Spinal cord (tissue), 10 donors: ENCODE measurements around the gene PCNT. TPM values are rescaled to one million over a fixed set of nuclear protein-coding genes. Genes with fewer than 3 reads are reported as not detected.

Experiments
- DNase-seq, 6 donors: peaks; one replicate each; pipeline versions ENCODE4 v3.0.0 to v3.0.0-alpha.2; 2013 to 2015; ENCODE audit warnings: low spot score in 6 of 6, low read depth in 4 of 6
- H3K27ac ChIP-seq: one replicate; pipeline ENCODE4 v1.5.1; 2013; ENCODE audit warnings: low read depth, low read length, control low read depth
- H3K27me3 ChIP-seq: one replicate; pipeline ENCODE4 v1.6.1; 2013; ENCODE audit warnings: low read length; ENCODE audit not compliant: control insufficient read depth, insufficient read depth
- H3K36me3 ChIP-seq: one replicate; pipeline ENCODE4 v1.6.1; 2013; ENCODE audit warnings: low read length; ENCODE audit not compliant: control insufficient read depth, insufficient read depth
- H3K4me1 ChIP-seq: one replicate; pipeline ENCODE4 v1.6.1; 2013; ENCODE audit warnings: low read length; ENCODE audit not compliant: control insufficient read depth, insufficient read depth
- H3K4me3 ChIP-seq: one replicate; pipeline ENCODE4 v1.5.1; 2013; ENCODE audit warnings: low read depth, low read length, control low read depth
- H3K9me3 ChIP-seq: one replicate; pipeline ENCODE4 v1.6.1; 2013; ENCODE audit warnings: low read length; ENCODE audit not compliant: control insufficient read depth, insufficient read depth
- WGBS: methylation state at CpG from one replicate; pipeline ENCODE4 v1.1.5; 2013; ENCODE audit warnings: missing lambda C conversion rate; ENCODE audit not compliant: insufficient coverage; 5-methylcytosine and 5-hydroxymethylcytosine counted together
- polyA plus RNA-seq, 2 donors: library from polyadenylated mRNA; unstranded; fragments of 120-200 nt; gene quantifications; one replicate each; pipeline ENCODE4 v1.2.1, GENCODE V29; 2013; ENCODE audit not compliant: insufficient read length in 2 of 2
- total RNA-seq, 2 donors: library from RNA; depleted of rRNA in 1 of 2; stranded (reverse); fragments of 120-200 nt in 1 of 2; fragments of >200 nt in 1 of 2; gene quantifications; one replicate each; pipeline versions ENCODE4 v1.2.3 to v1.2.4, GENCODE V29; 2013 to 2014
- donor health status: healthy.

Gene PCNT
- total and polyA plus RNA-seq, 4 donors = 18.4 to 47.4 (median 29.9) TPM

DNA sequence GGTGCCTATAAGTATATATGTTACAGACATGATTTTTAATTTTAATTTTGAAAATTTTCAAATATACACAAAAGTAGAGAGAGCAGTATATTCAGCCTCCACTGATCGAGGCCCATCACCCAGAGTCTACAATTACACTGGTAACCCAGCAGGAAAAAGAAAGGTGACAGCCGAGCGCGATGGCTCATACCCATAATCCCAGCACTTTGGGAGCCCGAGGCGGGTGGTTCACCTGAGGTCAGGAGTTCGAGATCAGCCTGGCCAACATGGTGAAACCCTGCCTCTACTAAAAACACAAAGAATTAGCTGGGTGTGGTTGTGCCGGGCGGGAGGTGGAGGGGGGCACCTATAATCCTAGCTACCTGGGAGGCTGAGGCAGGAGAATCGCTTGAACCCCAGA lies 36.4 kb upstream of the PCNT start:
- no peak overlapping the region for H3K27ac ChIP-seq
- WGBS = 100% methylated on average over 1 of the region's 10 CpGs
- no peak overlapping the region for H3K4me3 ChIP-seq

DNA sequence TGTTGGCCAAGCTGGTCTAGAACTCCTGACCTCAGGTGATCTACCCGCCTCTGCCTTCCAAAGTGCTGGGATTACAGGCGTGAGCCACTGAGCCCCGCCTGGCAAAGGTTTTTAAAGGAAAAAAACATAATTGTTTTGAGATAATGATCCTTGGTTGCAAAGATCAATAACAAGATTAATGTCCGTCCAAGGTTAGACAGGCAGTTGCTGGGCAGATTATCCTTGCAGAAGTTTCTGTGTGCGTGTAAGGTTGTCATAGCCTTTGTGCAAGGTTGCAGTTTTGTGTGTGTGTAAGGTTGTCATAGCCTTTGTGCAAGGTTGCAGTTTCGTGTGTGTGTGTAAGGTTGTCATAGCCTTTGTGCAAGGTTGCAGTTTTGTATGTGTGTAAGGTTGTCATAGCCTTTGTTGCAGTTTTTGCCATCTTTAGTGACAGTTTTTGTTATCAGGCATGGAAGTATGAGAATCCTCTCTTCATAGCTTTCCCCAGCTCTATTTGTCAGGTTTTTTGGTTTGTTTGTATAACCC lies 34.2 kb upstream of the PCNT start:
- Histone ChIP-seq H3K27ac (no peak overlapping the region), H3K4me1 (peaks cover 8% of the 10 kb centered on the region), H3K9me3 (no peaks in the 10 kb centered on the region), H3K36me3 (peaks cover 11% of the 10 kb centered on the region), H3K27me3 (no peaks in the 10 kb centered on the region), H3K4me3 (no peak overlapping the region)
- 84% methylated on average over 5 of the region's 6 CpGs for WGBS
- DNase-seq = no peak

More for the DNA sequence above, 36.4 kb upstream of the PCNT start:
- H3K4me1 ChIP-seq = peaks cover 19% of the 10 kb centered on the region
- no peak for DNase-seq
- peaks cover 21% of the 10 kb centered on the region for H3K36me3 ChIP-seq
- no peaks in the 10 kb centered on the region for H3K27me3 ChIP-seq
- no peaks in the 10 kb centered on the region for H3K9me3 ChIP-seq

DNA sequence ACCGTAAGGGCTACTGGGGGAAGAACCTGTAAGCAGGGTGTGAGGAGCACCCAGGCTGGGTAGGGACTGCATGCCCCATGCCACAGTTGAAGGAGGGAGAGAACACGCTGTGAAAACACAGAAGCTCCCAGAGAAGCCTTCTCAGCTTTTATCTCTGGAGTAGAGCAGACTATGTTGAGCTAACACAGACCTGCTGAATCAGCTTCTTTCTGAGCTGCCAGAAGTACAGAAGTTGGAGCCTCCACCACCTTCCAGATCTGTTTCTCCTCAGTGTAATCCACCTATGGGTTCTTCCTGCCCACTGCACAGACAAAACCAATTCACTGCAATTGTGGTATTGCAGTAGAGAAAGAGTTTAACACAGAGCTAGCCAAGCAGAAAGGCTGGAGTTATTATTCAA lies 32.4 kb upstream of the PCNT start:
- no peak for DNase-seq
- 100% methylated on average over 1 of the region's 2 CpGs for WGBS
- Histone ChIP-seq H3K27ac (no peak overlapping the region), H3K4me1 (peaks cover 22% of the 10 kb centered on the region), H3K4me3 (no peak overlapping the region), H3K36me3 (peaks cover 17% of the 10 kb centered on the region), H3K27me3 (no peaks in the 10 kb centered on the region), H3K9me3 (no peaks in the 10 kb centered on the region)

GRCh38 chr21:46294647-46295176 lies 29.2 kb upstream of the PCNT start:
- no peak overlapping the region for H3K27ac ChIP-seq
- peaks cover 4% of the 10 kb centered on the region for H3K27me3 ChIP-seq
- peaks cover 26% of the 10 kb centered on the region for H3K4me1 ChIP-seq
- H3K36me3 ChIP-seq = peaks cover 22% of the 10 kb centered on the region
- WGBS = 78% methylated on average over 6 of the region's 10 CpGs
- DNase-seq = no peak
- no peaks in the 10 kb centered on the region for H3K9me3 ChIP-seq
- H3K4me3 ChIP-seq = no peak overlapping the region

DNA sequence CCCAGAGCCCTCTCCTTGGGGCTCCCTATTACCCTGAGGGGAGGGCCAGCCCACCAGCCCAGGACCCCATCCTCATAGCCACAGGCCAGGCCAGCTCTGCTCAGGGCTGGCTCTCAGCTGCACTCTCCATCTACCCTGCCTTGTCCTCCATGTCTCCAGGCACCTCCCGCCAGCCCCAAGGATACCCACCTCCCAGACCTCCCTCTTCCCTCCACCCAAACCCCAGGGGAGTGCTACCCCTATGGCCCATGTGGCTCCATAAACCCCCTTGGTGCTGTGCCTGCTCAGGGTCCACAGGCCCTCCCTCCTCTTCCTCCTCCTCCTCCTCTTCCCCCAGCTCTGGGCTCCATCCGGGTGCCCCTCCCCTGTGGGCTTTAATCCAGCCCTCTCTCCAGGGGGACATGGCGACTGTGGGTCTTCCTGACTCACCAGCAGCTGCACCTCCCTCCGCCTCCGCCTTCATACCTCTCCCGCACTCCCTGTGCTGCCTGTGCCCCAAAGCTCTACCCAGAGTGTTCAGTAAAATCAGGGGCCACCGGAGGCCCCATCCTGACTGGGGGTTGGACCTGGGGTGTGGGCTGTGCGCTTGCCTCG lies 28.7 kb upstream of the PCNT start:
- DNase-seq = no peak
- Histone ChIP-seq H3K36me3 (peaks cover 28% of the 10 kb centered on the region), H3K4me1 (peaks cover 26% of the 10 kb centered on the region), H3K27me3 (peaks cover 4% of the 10 kb centered on the region), H3K4me3 (no peak overlapping the region), H3K9me3 (no peaks in the 10 kb centered on the region), H3K27ac (no peak overlapping the region)
- WGBS = 52% methylated on average over 7 of the region's 9 CpGs

DNA sequence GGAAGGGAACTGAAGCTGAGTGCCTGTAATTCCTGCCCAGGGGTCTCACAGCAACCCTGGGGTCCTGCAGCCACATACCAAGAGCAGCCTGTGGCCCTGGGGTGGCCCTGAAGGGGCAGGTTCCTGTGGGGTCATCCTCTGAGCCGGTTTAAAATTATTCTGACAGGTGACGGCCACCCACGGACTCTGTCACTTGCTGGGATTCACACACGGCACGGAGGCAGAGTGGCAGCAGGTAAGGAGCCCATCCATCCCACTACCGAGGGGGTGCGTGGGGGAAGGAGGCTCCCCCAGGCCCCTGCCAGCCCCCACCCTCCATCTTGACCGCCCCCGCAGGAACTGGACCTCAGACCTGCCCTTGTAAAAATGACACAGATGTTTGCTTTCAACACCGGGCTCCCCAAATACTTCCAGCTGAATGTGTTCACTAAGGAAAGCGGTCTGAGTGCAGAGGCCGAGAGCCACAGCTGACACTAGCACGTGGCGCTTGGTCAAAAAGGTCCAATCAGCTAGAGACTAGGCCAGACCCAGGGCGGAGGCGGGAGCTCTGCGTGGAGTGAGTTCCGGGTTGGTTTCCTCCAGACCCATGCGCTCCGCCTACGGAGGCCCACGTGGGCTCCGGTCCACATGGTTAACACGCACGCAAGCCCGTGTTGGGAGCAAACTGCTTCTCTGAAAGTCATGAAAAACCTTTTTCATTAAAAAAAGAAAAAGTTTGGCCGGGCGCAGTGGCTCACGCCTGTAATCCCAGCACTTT lies 27.8 kb upstream of the PCNT start:
- no peak overlapping the region for H3K27ac ChIP-seq
- no peak overlapping the region for H3K4me3 ChIP-seq
- H3K27me3 ChIP-seq = peaks cover 4% of the 10 kb centered on the region
- WGBS = 79% methylated on average over 21 of the region's 29 CpGs
- peaks cover 26% of the 10 kb centered on the region for H3K4me1 ChIP-seq
- H3K9me3 ChIP-seq = no peaks in the 10 kb centered on the region
- peak in 2 of 6 donors; percentile 11 to 66 for DNase-seq
- peaks cover 30% of the 10 kb centered on the region for H3K36me3 ChIP-seq

- 4% methylated on average over 81 of the region's 84 CpGs for WGBS
- no peaks in the 10 kb centered on the region for H3K9me3 ChIP-seq
- peaks cover 4% of the 10 kb centered on the region for H3K27me3 ChIP-seq
- H3K4me1 ChIP-seq = peaks cover 26% of the 10 kb centered on the region
- peak overlapping the region; percentile 43 for H3K4me3 ChIP-seq
- no peak overlapping the region for H3K27ac ChIP-seq
- peaks cover 31% of the 10 kb centered on the region for H3K36me3 ChIP-seq
- peak in 4 of 6 donors; percentile 13 to 56 (median 37) for DNase-seq
Measured at GRCh38 chr21:46297338-46298271, 26.4 kb upstream of the PCNT start.

DNA sequence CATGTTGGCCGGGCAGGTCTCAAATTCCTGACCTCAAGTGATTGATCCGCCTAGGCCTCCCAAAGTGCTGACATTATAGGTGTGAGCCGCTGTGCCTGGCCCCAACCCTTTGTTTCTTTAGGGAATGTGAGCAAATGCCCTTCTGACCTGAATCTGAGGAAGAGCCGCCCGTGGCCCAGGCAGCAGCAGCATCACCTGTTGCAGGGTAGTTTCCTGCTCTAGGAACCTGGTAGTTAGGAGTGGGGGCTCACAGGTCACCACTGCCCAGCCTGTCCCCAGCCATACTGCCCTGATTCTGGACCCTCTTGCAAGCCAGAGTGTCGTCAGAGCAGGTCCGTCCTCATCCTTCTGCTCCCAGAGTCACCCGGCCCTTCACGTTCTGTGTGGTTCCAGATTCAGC lies 24.8 kb upstream of the PCNT start:
- H3K9me3 ChIP-seq = no peaks in the 10 kb centered on the region
- peaks cover 4% of the 10 kb centered on the region for H3K27me3 ChIP-seq
- no peak overlapping the region for H3K4me3 ChIP-seq
- no peak for DNase-seq
- peaks cover 32% of the 10 kb centered on the region for H3K36me3 ChIP-seq
- H3K4me1 ChIP-seq = peaks cover 26% of the 10 kb centered on the region
- 97% methylated on average over 9 of the region's 9 CpGs for WGBS
- no peak overlapping the region for H3K27ac ChIP-seq

- no peaks in the 10 kb centered on the region for H3K9me3 ChIP-seq
- peaks cover 41% of the 10 kb centered on the region for H3K36me3 ChIP-seq
- DNase-seq = no peak
- peaks cover 4% of the 10 kb centered on the region for H3K27me3 ChIP-seq
- no peak overlapping the region for H3K4me3 ChIP-seq
- H3K27ac ChIP-seq = no peak overlapping the region
- H3K4me1 ChIP-seq = peaks cover 11% of the 10 kb centered on the region
- 92% methylated on average over 2 of the region's 14 CpGs for whole genome bisulfite sequencing
Measured at GRCh38 chr21:46301759-46302158, 22.2 kb upstream of the PCNT start.
